HG02588 (cell line): ENCODE data around the gene RNF144B.
"Not testable (repeated sequence)": the region's sequence is repeated elsewhere in the genome, so short reads cannot be mapped to it uniquely, and the experiment has no call there.

Experiments
- ATAC-seq: cut with Tn5 transposase; IDR thresholded peaks from one replicate; pipeline ENCODE4 v1.9.1; 2021; ENCODE audit warnings: mild to moderate bottlenecking, moderate library complexity; ENCODE audit not compliant: unreplicated experiment

Gene RNF144B

DNA sequence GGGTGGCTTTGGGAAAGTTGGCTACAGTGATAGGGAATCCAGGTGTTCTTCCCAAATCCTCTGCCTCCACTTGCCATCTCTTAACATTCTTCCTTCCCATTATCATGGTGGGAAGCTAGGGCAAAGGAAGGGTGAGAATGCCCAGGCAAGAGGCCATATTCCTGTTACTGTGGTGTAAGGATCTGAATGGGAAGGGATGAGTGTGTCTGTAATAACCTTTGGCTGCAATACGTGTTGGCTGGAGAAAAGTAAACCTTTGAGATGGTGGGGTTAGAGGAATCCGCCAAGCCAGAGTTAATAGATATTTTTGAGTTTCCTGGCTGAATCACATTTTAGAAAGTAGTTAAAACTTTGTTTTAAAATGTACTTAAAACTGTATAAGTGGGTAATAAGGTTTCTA lies 45.9 kb downstream of the RNF144B start:
- no peak for ATAC-seq

DNA sequence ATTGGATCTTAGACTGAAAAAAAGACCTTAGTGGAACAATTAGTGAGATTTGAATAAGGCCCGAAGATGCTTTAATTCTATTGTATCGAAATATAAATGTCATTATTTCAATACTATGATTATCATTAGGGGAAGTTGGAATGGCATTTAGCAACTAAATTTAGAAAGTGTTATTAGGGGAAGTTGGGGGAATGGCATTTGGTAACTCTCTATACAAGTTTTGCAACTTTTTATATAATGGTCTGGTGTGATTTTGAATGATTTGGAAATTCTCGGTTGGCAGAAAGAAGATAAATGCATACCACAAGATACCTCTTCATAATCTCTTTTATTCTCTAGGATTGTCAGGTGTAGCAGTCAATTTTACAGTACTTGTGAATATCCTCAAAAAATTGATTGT lies 49.2 kb downstream of the RNF144B start:
- ATAC-seq: no peak

GRCh38 chr6:18439581-18439980 lies 52.4 kb downstream of the RNF144B start:
- ATAC-seq: no peak

DNA sequence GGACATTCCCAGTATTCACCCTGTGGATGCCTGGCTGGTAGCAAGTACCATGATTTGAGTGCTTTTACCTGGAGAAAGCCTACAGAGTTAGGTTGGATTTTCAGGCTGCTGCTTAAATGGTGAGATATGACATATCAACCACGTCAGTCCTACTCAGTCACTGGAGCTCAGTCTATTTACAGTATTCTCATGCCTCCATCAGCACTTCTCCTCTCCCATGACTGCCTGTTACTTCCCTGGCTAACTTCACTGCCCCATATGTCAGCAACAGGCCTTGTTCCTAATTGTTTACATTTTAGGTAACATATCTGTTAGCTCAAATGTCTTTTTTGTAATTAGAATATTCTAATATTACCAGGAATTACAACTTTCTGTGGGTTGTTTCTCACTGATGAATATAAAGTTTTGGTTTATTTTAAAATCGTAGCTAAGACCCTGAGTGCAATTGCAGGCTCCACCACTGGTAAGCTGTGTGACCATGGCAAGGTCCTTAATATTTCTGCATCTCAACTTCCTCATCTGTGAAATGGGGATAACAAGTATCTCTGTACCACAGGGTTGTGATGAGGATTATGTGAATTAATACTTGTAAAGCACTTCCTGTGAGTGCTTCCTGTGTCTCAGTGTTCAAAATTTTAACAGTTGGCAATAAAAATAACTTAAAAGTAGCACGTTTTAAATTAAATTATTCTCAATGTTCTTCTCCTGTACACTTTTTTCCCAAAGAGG lies 54.3 kb downstream of the RNF144B start:
- ATAC-seq: no peak

DNA sequence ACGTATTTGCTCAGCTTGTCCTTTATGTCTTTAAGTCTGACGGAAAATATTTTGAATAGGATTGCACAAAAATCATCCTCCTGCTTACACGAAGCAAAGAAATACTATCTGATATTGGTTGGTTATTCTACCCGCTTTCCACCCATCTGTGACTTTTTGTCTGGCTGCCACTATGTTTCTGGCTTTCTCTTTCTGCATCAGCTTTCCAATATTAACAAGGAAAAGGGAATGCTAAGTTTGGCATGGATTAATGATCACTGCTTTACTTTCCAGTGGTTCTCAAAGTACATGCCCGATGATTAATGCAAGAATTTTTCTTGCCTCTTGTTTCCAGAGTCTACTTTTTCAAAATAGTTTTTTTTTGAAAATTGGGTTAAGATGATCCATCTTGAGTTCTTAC lies 57.0 kb downstream of the RNF144B start:
- ATAC-seq: no peak

DNA sequence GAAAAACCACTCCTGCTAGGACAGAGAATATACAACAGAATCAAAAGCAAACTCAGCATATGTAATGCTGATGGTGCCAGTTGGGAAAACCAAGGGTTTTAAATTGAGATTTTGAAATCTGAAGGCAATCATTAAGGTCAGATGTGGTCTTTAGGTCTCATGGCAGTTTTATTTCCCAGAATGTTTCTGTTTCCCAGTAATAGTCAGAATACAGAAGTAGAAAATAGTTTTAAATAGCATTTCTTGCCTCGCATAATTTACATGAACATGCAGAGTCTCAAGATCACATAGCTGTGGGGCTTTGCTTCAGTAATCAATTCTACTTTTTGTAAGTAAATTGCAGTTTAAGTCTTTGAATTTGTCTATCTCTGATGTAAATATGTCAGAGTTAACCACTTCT lies 58.1 kb downstream of the RNF144B start:
- no peak for ATAC-seq

GRCh38 chr6:18446771-18447170 lies 59.6 kb downstream of the RNF144B start:
- no peak for ATAC-seq

- no peak for ATAC-seq
Observed at GRCh38 chr6:18447552-18447951, 60.4 kb downstream of the RNF144B start.

DNA sequence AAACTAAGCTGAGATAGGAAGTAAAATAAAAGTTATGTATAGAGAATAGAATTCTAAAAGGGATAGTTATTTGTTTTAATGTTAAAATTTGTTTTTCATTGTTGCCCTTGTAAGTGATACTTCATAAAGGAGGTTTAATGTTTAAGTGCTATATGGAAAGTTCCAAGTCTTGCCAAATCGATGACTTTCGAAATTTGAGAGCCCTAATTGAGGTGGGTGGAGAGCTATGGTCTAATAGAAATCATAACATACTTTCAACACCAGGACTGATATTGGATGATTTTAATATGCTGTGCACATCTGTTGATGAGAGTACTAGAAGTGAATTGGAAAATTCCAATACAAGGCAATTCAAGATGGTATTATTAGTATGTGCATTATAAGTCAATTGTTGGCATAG lies 64.6 kb downstream of the RNF144B start:
- ATAC-seq: no peak

DNA sequence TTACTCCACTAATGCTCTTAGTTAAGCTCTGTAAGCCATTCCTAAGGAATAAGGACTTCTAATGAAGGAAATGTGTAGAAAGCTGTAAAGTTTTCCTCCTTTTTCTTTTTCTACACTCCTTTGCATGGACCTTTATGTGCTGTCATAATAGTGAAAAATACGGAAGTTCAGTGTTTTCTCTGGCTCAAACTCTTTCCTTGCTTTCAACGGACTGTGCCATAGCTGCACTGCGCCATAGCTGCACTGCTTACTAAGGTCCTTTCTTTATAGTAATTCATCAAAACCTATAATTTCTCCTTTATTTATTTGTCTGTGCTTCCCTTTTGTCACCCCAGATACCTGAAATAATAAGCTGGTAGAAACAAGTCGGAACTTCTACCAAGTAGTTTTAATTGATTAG lies 67.3 kb downstream of the RNF144B start:
- ATAC-seq: no peak

DNA sequence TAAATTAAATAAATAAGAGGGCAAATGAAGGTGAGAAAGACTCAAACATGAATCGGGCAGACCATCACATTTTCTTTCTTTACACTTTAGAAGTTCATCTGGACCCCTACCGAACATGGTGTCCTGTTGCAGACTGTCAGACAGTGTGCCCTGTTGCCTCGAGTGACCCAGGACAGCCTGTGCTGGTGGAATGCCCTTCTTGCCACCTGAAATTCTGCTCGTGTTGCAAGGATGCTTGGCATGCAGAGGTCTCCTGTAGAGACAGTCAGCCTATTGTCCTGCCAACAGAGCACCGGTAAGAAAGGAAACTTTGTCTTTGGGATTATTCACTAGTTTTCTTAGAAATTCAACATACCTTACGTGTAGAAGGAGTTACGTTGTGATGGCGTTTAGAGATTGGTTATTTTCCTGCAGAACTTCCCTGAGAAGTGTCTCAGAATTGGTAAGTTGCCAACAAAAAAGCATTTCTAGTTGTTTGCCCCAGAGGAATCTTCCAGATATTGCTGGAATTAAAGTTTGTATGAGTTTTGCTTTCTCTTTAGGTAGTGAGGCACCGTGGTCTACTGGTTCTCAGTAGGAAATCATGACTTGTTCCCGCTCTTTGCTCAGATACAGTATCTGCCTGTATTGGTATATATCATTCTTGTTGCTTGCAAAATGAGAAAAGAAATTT lies 70.1 kb downstream of the RNF144B start:
- ATAC-seq: no peak

GRCh38 chr6:18458086-18458485 lies 70.9 kb downstream of the RNF144B start:
- not testable (repeated sequence) for ATAC-seq

DNA sequence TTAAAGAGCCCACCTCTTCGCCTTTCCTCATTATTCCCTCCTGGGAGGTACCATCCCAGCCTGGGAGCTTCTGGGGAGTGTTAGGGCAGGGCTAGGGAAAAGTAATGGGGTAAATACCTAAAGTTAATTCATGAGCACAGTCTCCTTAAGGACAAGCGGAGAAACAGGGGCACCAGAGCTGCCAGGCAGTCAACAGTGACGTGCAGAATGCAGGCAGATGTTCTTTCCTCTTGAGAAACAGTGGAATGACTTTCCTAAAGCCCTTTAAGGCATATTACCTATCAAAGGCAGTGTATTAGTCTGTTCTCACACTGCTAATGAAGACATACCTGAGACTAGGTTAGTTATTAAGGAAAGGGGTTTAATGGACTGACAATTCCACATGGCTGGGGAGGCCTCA lies 76.3 kb downstream of the RNF144B start:
- no peak for ATAC-seq

- no peak for ATAC-seq
Observed at GRCh38 chr6:18464176-18464575, 77.0 kb downstream of the RNF144B start.

- ATAC-seq: no peak
Observed at GRCh38 chr6:18465410-18466154, 78.4 kb downstream of the RNF144B start.

GRCh38 chr6:18467741-18468502 lies 80.8 kb downstream of the RNF144B start:
- ATAC-seq: no peak

GRCh38 chr6:18468503-18468843 lies 81.3 kb downstream of the RNF144B start:
- no peak for ATAC-seq

GRCh38 chr6:18469536-18469935 lies 82.4 kb downstream of the RNF144B start:
- no peak for ATAC-seq

- no peak for ATAC-seq
Observed at GRCh38 chr6:18471232-18471964, 84.2 kb downstream of the RNF144B start.

DNA sequence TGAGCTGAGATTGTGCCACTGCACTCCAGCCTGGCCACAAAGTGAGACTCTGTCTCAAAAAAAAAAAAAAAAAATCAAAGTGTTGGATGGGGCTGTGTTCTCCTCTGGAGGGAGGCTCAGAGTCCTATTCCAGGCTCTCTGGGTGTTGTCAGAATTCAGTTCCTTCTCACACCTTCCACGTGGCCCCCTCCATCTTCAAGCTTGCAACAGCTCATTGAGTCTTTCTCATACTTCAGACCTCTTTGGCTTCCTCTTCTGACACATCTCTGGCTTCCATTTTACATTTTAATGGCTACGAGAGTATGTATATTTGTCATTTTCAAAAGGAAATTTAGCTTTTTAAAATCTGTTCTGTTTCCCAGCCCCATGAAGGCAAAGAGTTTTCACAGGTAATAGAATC lies 85.8 kb downstream of the RNF144B start:
- ATAC-seq: no peak

DNA sequence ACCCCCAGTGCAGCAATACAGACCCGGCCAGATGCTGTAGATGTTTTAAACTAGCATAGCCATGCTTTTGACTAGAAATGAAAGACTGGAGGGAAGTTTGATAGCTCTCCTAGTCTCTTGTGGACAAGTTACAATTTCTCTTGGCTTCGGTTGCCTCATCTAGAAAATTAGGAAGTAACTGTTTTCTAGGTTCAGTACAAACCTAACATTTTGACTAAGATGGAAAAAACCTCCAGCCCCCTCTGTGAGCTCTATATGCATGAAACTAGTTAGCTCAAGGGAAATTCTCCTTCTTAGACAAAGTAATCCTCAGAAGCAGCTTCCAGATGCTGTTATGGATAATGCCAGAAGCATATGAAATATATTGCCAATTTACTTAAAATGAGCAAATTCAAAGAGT lies 86.6 kb downstream of the RNF144B start:
- peak; percentile 65 for ATAC-seq
